EH (cell line): ENCODE results near the gene OPA3.

ENCODE experiments used
- DNase-seq: peaks from one replicate; pipeline ENCODE4 v3.0.0-alpha.2; 2015; ENCODE audit warnings: low read depth

OPA3 gene

GRCh38 chr19:45567609-45568008 lies 17.0 kb downstream of the OPA3 start:
- DNase-seq = no peak

GRCh38 chr19:45564131-45564780 lies 20.3 kb downstream of the OPA3 start:
- no peak for DNase-seq

- DNase-seq = no peak
Measured at GRCh38 chr19:45560686-45561085, 23.9 kb downstream of the OPA3 start.

- DNase-seq = no peak
Measured at GRCh38 chr19:45560038-45560437, 24.6 kb downstream of the OPA3 start.

GRCh38 chr19:45558399-45558878 lies 26.2 kb downstream of the OPA3 start:
- DNase-seq = peak; percentile 56

GRCh38 chr19:45556835-45557234 lies 27.8 kb downstream of the OPA3 start:
- DNase-seq = no peak

- DNase-seq = no peak
Measured at GRCh38 chr19:45554481-45554880, 30.1 kb downstream of the OPA3 start.

- DNase-seq = no peak
Measured at GRCh38 chr19:45553464-45553863, 31.1 kb downstream of the OPA3 start.

- DNase-seq = peak; percentile 91
Measured at GRCh38 chr19:45547965-45548609, 36.5 kb downstream of the OPA3 start.

- no peak for DNase-seq
Measured at GRCh38 chr19:45547211-45547770, 37.3 kb downstream of the OPA3 start.

GRCh38 chr19:45542234-45542668 lies 42.4 kb downstream of the OPA3 start:
- no peak for DNase-seq

- DNase-seq = no peak
Measured at GRCh38 chr19:45539459-45539858, 45.1 kb downstream of the OPA3 start.

GRCh38 chr19:45531349-45531748 lies 53.3 kb downstream of the OPA3 start:
- no peak for DNase-seq

- DNase-seq = no peak
Measured at GRCh38 chr19:45529420-45529785, 55.2 kb downstream of the OPA3 start.

- DNase-seq = no peak
Measured at GRCh38 chr19:45528744-45529419, 55.7 kb downstream of the OPA3 start.

GRCh38 chr19:45528149-45528743 lies 56.4 kb downstream of the OPA3 start:
- DNase-seq = peak; percentile 45

GRCh38 chr19:45527731-45528130 lies 56.9 kb downstream of the OPA3 start:
- no peak for DNase-seq

GRCh38 chr19:45526971-45527370 lies 57.6 kb downstream of the OPA3 start:
- no peak for DNase-seq

GRCh38 chr19:45526143-45526542 lies 58.5 kb downstream of the OPA3 start:
- DNase-seq = peak; percentile 85

GRCh38 chr19:45524575-45525129 lies 60.0 kb downstream of the OPA3 start:
- no peak for DNase-seq

- DNase-seq = peak; percentile 83
Measured at GRCh38 chr19:45523642-45524256, 60.9 kb downstream of the OPA3 start.
